HEK293T (cell line): ENCODE measurements around the gene TDP1.

Experiments used
- ARNT ChIP-seq: fragments of 450-650 bp; IDR thresholded peaks from 2 replicates; pipeline ENCODE4 v1.6.1; 2017; ENCODE audit warnings: mild to moderate bottlenecking
- BHLHE40 ChIP-seq: fragments of 450-650 bp; IDR thresholded peaks from 2 replicates; pipeline ENCODE4 v1.6.1; 2016; ENCODE audit warnings: mild to moderate bottlenecking, moderate library complexity, borderline replicate concordance
- FOXA1 ChIP-seq: fragments of 450-650 bp; IDR thresholded peaks from 2 replicates; pipeline ENCODE4 v1.6.1; 2016; ENCODE audit warnings: mild to moderate bottlenecking
- FOXK2 ChIP-seq: fragments of 450-650 bp; IDR thresholded peaks from 2 replicates; pipeline ENCODE4 v1.6.1; 2016; ENCODE audit warnings: mild to moderate bottlenecking
- FOXM1 ChIP-seq: fragments of 450-650 bp; IDR thresholded peaks from 2 replicates; pipeline ENCODE4 v1.6.1; 2017; ENCODE audit warnings: mild to moderate bottlenecking, borderline replicate concordance
- HDGF ChIP-seq: fragments of 450-650 bp; IDR thresholded peaks from 2 replicates; pipeline ENCODE4 v1.6.1; 2017; ENCODE audit warnings: antibody characterized with exemption, borderline replicate concordance
- L3MBTL2 ChIP-seq: fragments of 450-650 bp; conservative IDR thresholded peaks from 2 replicates; pipeline ENCODE4 v1.6.1; 2016; ENCODE audit warnings: mild to moderate bottlenecking
- PKNOX1 ChIP-seq: fragments of 450-650 bp; IDR thresholded peaks from 2 replicates; pipeline ENCODE4 v1.6.1; 2016
- SP1 ChIP-seq: fragments of 450-650 bp; IDR thresholded peaks from 2 replicates; pipeline ENCODE4 v1.6.1; 2017
- SUZ12 ChIP-seq: fragments of 450-650 bp; IDR thresholded peaks from 2 replicates; pipeline ENCODE4 v1.6.1; 2016; ENCODE audit warnings: mild to moderate bottlenecking
- TARDBP ChIP-seq: fragments of 450-650 bp; IDR thresholded peaks from 2 replicates; pipeline ENCODE4 v1.6.1; 2016

DNA sequence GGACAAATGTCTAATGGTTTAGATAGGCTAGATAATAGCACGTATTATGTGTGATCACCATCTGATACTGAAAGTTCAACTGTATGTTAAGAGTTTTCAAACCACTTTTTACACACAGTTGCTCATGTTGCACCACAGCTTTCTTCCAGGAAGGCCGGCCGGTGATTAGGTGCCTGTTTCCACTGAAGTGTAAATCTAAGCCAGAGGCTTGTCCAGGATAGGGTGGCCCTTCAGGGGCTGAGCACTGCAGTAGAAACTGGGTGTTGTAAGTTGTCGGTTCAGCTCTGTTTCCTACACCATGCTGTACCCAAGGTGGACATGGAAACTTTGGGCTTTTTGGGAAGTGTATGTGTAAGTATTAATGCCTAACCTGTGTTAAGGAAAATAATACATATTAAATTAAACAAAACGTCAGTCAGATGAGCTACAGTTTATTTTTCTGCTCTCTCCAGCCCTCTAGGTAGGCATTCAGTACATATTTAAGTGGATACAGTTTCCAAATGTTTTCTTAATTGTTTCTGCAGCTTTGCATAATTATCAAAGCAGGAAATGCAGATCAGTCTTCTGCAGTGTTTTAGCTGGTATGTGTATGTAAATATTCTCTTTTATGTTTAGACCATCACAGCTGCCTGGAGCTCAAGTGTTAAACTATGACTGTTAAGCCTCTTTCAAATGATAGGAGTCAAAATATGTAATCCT is 30.9 kb downstream of the TDP1 start:
- TF ChIP-seq FOXK2 (no peak), SP1 (no peak), PKNOX1 (no peak), ARNT (no peak), FOXM1 (no peak), HDGF (no peak), FOXA1 (no peak), L3MBTL2 (no peak), SUZ12 (no peak), TARDBP (no peak), BHLHE40 (no peak)
